ENCODE results near the gene JMJD6. TPM values are rescaled to one million over a fixed set of nuclear protein-coding genes. Genes with fewer than 3 reads are reported as not detected.

JMJD6 gene
- total and polyA plus RNA-seq, 2 of the 8 experiments (the other 6 are each of a cell fraction or from before 2014, with no cell fraction given): 8.6 to 18.6 TPM

- FAIRE-seq: no peak
- Histone ChIP-seq H3K9ac (replicated peaks in 1 of 4; ENCODE audit: extremely low read depth in 1 of 4, low read depth in 3 of 4, low read length in 3 of 4) (no peak overlapping the region), H3K4me3 (ENCODE audit: extremely low read depth in 1 of 4, insufficient read depth in 2 of 4, low read depth in 3 of 4, low read length in 4 of 4) (no peak overlapping the region), H4K91ac (replicated peaks; ENCODE audit: insufficient read length, low read length) (no peak overlapping the region), H3K23ac (ENCODE audit: insufficient read length) (no peak overlapping the region), H3K18ac (ENCODE audit: extremely low read depth, low read length) (no peak overlapping the region), H3K4me2 (ENCODE audit: insufficient read depth in 1 of 2, low read depth in 2 of 2, low read length in 2 of 2) (no peak overlapping the region), H2AFZ (ENCODE audit: low read length) (no peak overlapping the region), H3K9me3 (ENCODE audit: insufficient read depth in 2 of 2, low read depth in 1 of 2, low read length in 1 of 2) (no peaks in the 10 kb centered on the region), H3K4me1 (replicated peaks in 1 of 4; ENCODE audit: control insufficient read depth in 3 of 4, insufficient read depth in 4 of 4, low read length in 3 of 4) (peaks cover 11 to 28% (median 19%) of the 10 kb centered on the region in 4 experiments), H2BK5ac (ENCODE audit: low read depth, low read length) (no peak overlapping the region), H4K8ac (ENCODE audit: extremely low read depth, insufficient read depth, low read length) (no peak overlapping the region), H4K20me1 (replicated peaks in 1 of 2; ENCODE audit: control insufficient read depth in 1 of 2, insufficient read depth in 2 of 2, low read length in 2 of 2) (peaks cover 0 to 8% of the 10 kb centered on the region in 2 experiments), H3K27me3 (replicated peaks in 1 of 4; ENCODE audit: control insufficient read depth in 3 of 4, extremely low read depth in 1 of 4, insufficient read depth in 3 of 4, low read length in 3 of 4) (peaks cover 2 to 22% (median 20%) of the 10 kb centered on the region in 4 experiments), H3K4ac (replicated peaks; ENCODE audit: insufficient read length, low read depth, low read length) (no peak overlapping the region), H3K56ac (replicated peaks; ENCODE audit: insufficient read length, low read depth, low read length) (no peak overlapping the region), H3K14ac (ENCODE audit: insufficient read length) (no peak overlapping the region), H2BK12ac (ENCODE audit: low read depth, low read length) (no peak overlapping the region), H4K5ac (ENCODE audit: insufficient read length, low read depth, low read length) (no peak overlapping the region), H2BK20ac (ENCODE audit: low read length) (no peak overlapping the region), H2BK15ac (ENCODE audit: low read length) (no peak overlapping the region), H3K36me3 (ENCODE audit: control insufficient read depth in 2 of 4, insufficient read depth in 4 of 4, low read length in 3 of 4) (no peaks in the 10 kb centered on the region), H2BK120ac (replicated peaks; ENCODE audit: low read depth, low read length) (no peak overlapping the region), H3K27ac (ENCODE audit: low read depth, low read length) (no peak overlapping the region), H3K79me2 (ENCODE audit: control insufficient read depth in 1 of 2, insufficient read depth in 2 of 2, low read length in 2 of 2) (no peaks in the 10 kb centered on the region), H3K79me1 (ENCODE audit: low read depth, low read length) (peaks cover 2% of the 10 kb centered on the region), H3K23me2 (ENCODE audit: low read depth, low read length) (peaks cover 11% of the 10 kb centered on the region; the same call in 1 of the 2 replicates), H2AK5ac (ENCODE audit: low read depth, low read length) (no peak overlapping the region)
- CTCF ChIA-PET (ENCODE audit: partially characterized antibody): interaction anchor here (0.6 to 5.6 kb wide), 5 partner anchors 9 to 514 kb away, joined by 3 to 67 read pairs (median 21); no protein-coding TSS in a partner anchor
- WGBS, 2 experiments (ENCODE audit: extremely low coverage in 1 of 2, insufficient coverage in 1 of 2, insufficient read length in 1 of 2, insufficient replicate concordance in 2 of 2, low coverage in 1 of 2, low lambda C conversion rate in 2 of 2, missing lambda C conversion rate in 1 of 2): 97% methylated on average over 3 of the region's 3 CpGs; no CpG with 5 or more reads in 1 of the 2 experiments
- no peak for DNase-seq (ENCODE audit: low read depth in 1 of 2, low spot score in 2 of 2)
- POLR2A ChIA-PET (ENCODE audit: partially characterized antibody): interaction anchor here (0.8 to 1.4 kb wide), 3 partner anchors 20 to 22 kb away, joined by 3 read pairs; partner anchors contain the start of genes JMJD6 and METTL23
- no peak for TF ChIP-seq CREB1 (IDR thresholded peaks at IDR 0.05)
- TF ChIP-seq CTBP2 (IDR thresholded peaks at IDR 0.05; ENCODE audit: borderline replicate concordance, insufficient read depth, insufficient read length, low read length): no peak
- no peak for TF ChIP-seq GABPA (IDR thresholded peaks at IDR 0.05; ENCODE audit: borderline replicate concordance, insufficient read depth, low read length)
- no peak for TF ChIP-seq GTF2F1 (IDR thresholded peaks at IDR 0.05; ENCODE audit: borderline replicate concordance, low read depth, low read length)
- no peak for TF ChIP-seq PHF8 (conservative IDR thresholded peaks at IDR 0.05; ENCODE audit: low read depth, low read length)
- TF ChIP-seq CHD1 (IDR thresholded peaks at IDR 0.05; ENCODE audit: low read depth, low read length): no peak
- TF ChIP-seq SRF (IDR thresholded peaks at IDR 0.05; ENCODE audit: low read depth, low read length): no peak
- no peak for TF ChIP-seq TEAD4 (IDR thresholded peaks at IDR 0.05; ENCODE audit: low read depth, low read length)
- TF ChIP-seq POLR2AphosphoS5 (IDR thresholded peaks at IDR 0.05; ENCODE audit: low read depth, low read length): no peak
- no peak for TF ChIP-seq CBX8 (IDR thresholded peaks at IDR 0.05; ENCODE audit: borderline replicate concordance, low read depth, low read length)
Measured at GRCh38 chr17:76706817-76707216, 19.6 kb downstream of the JMJD6 start.

All from H1 (cell line).